Astrocyte (in vitro differentiated cells and primary cell): ENCODE results near the gene SNX4. TPM values are rescaled to one million over a fixed set of nuclear protein-coding genes. Genes with fewer than 3 reads are reported as not detected.

Experiments used
- DNase-seq: peaks from one replicate; pipeline ENCODE4 v3.0.0-alpha.2; 2010; ENCODE audit warnings: low read depth
- FAIRE-seq: peaks from 2 replicates; lab custom pipeline; 2011; peaks lifted over from hg19 to GRCh38; lab: Jason Lieb, UNC
- H2AFZ ChIP-seq: 2 replicates; pipeline ENCODE4 v1.6.0; 2012; ENCODE audit warnings: low read depth, low read length, inconsistent platforms
- H3K27ac ChIP-seq: 2 replicates; pipeline ENCODE4 v1.5.1; 2011; ENCODE audit warnings: low read depth, low read length, inconsistent platforms
- H3K27me3 ChIP-seq: 2 replicates; pipeline ENCODE4 v1.6.0; 2011; ENCODE audit warnings: low read length, inconsistent platforms; ENCODE audit not compliant: insufficient read depth
- H3K36me3 ChIP-seq: 2 replicates; pipeline ENCODE4 v1.5.1; 2011; ENCODE audit warnings: low read length, inconsistent platforms; ENCODE audit not compliant: insufficient read depth
- H3K4me1 ChIP-seq: 2 replicates; pipeline ENCODE4 v1.5.1; 2011; ENCODE audit warnings: low read length, inconsistent platforms; ENCODE audit not compliant: insufficient read depth
- H3K4me2 ChIP-seq: 2 replicates; pipeline ENCODE4 v1.6.0; 2012; ENCODE audit warnings: low read length, inconsistent platforms
- H3K4me3 ChIP-seq: 2 replicates; pipeline ENCODE4 v1.5.1; 2011; ENCODE audit warnings: low read depth, mild to moderate bottlenecking, low read length, inconsistent platforms; ENCODE audit not compliant: insufficient read depth
- H3K79me2 ChIP-seq: 2 replicates; pipeline ENCODE4 v1.6.0; 2012; ENCODE audit warnings: mild to moderate bottlenecking, low read length, inconsistent platforms; ENCODE audit not compliant: insufficient read depth
- H3K9ac ChIP-seq: 2 replicates; pipeline ENCODE4 v1.6.0; 2012; ENCODE audit warnings: mild to moderate bottlenecking, low read length, inconsistent platforms
- H3K9me3 ChIP-seq: 2 replicates; pipeline ENCODE4 v1.5.1; 2012; ENCODE audit warnings: low read depth, mild to moderate bottlenecking, low read length, inconsistent platforms; ENCODE audit not compliant: insufficient read depth
- H4K20me1 ChIP-seq: 2 replicates; pipeline ENCODE4 v1.6.0; 2012; ENCODE audit warnings: low read length, inconsistent platforms; ENCODE audit not compliant: insufficient read depth
- H3K27ac Mint-ChIP-seq: one replicate; pipeline ENCODE4 v1.8.0; 2021; ENCODE audit warnings: mild to moderate bottlenecking, mixed read lengths; ENCODE audit not compliant: unreplicated experiment
- H3K27me3 Mint-ChIP-seq: one replicate; pipeline ENCODE4 v1.8.0; 2021; ENCODE audit warnings: low read depth, mixed read lengths; ENCODE audit not compliant: unreplicated experiment
- H3K36me3 Mint-ChIP-seq: one replicate; pipeline ENCODE4 v1.8.0; 2021; ENCODE audit warnings: low read depth, mixed read lengths; ENCODE audit not compliant: unreplicated experiment
- H3K4me1 Mint-ChIP-seq: one replicate; pipeline ENCODE4 v1.8.0; 2021; ENCODE audit warnings: low read depth, mixed read lengths; ENCODE audit not compliant: unreplicated experiment
- H3K4me3 Mint-ChIP-seq: one replicate; pipeline ENCODE4 v1.8.0; 2021; ENCODE audit warnings: mild to moderate bottlenecking, moderate library complexity, mixed read lengths; ENCODE audit not compliant: unreplicated experiment
- H3K9me3 Mint-ChIP-seq: one replicate; pipeline ENCODE4 v1.8.0; 2021; ENCODE audit warnings: mild to moderate bottlenecking, mixed read lengths; ENCODE audit not compliant: unreplicated experiment
- CTCF ChIP-seq: IDR thresholded peaks from 2 replicates; pipeline ENCODE4 v1.5.1; 2011; ENCODE audit warnings: low read depth, mild to moderate bottlenecking, inconsistent platforms, low read length, moderate library complexity; ENCODE audit not compliant: insufficient read depth
- EZH2 ChIP-seq: IDR thresholded peaks from 2 replicates; pipeline ENCODE4 v1.6.1; 2012; ENCODE audit warnings: mild to moderate bottlenecking, low read length, inconsistent platforms; ENCODE audit not compliant: insufficient read depth
- total RNA-seq: library from RNA; stranded (reverse); gene quantifications from 2 replicates; pipeline ENCODE4 v1.2.1, GENCODE V29; 2021

SNX4 gene
- total RNA-seq, 1 donor from 2014 or later: 41.8 TPM

GRCh38 chr3:125511420-125512118, 8.4 kb downstream of the SNX4 start:
- DNase-seq (peak; percentile 28), FAIRE-seq (no peak)
- H3K79me2 ChIP-seq: peaks cover 77% of the 10 kb centered on the region
- no peak overlapping the region for H2AFZ ChIP-seq
- peaks cover 10% of the 10 kb centered on the region for H3K4me1 ChIP-seq
- H3K9me3 ChIP-seq: peaks cover 3% of the 10 kb centered on the region
- H4K20me1 ChIP-seq: peaks cover 37% of the 10 kb centered on the region
- H3K4me3 ChIP-seq: no peak overlapping the region
- peak overlapping the region; percentile 43 for H3K4me2 ChIP-seq
- no peaks in the 10 kb centered on the region for H3K27me3 ChIP-seq
- no peak overlapping the region for H3K27ac Mint-ChIP-seq
- H3K9ac ChIP-seq: no peak overlapping the region
- peaks cover 20% of the 10 kb centered on the region for H3K36me3 Mint-ChIP-seq
- H3K27ac ChIP-seq: peak overlapping the region; percentile 55
- H3K36me3 ChIP-seq: peaks cover 14% of the 10 kb centered on the region
- H3K9me3 Mint-ChIP-seq: peaks cover 12% of the 10 kb centered on the region
- TF ChIP-seq EZH2 (no peak), CTCF (no peak)
- no peak overlapping the region for H3K4me3 Mint-ChIP-seq
- H3K4me1 Mint-ChIP-seq: peaks cover 9% of the 10 kb centered on the region
- H3K27me3 Mint-ChIP-seq: no peaks in the 10 kb centered on the region

GRCh38 chr3:125507128-125507527, 12.9 kb downstream of the SNX4 start:
- no peak overlapping the region for H3K4me2 ChIP-seq
- H4K20me1 ChIP-seq: peaks cover 40% of the 10 kb centered on the region
- H3K9ac ChIP-seq: no peak overlapping the region
- FAIRE-seq (no peak), DNase-seq (no peak)
- peaks cover 12% of the 10 kb centered on the region for H3K9me3 Mint-ChIP-seq
- no peak overlapping the region for H3K27ac Mint-ChIP-seq
- H3K4me1 Mint-ChIP-seq: peaks cover 5% of the 10 kb centered on the region
- H2AFZ ChIP-seq: no peak overlapping the region
- H3K4me1 ChIP-seq: peaks cover 6% of the 10 kb centered on the region
- peaks cover 3% of the 10 kb centered on the region for H3K9me3 ChIP-seq
- H3K27ac ChIP-seq: no peak overlapping the region
- H3K79me2 ChIP-seq: peaks cover 71% of the 10 kb centered on the region
- no peaks in the 10 kb centered on the region for H3K27me3 ChIP-seq
- no peak overlapping the region for H3K4me3 Mint-ChIP-seq
- peaks cover 33% of the 10 kb centered on the region for H3K36me3 Mint-ChIP-seq
- H3K36me3 ChIP-seq: peaks cover 26% of the 10 kb centered on the region
- TF ChIP-seq EZH2: no peak
- no peak for TF ChIP-seq CTCF
- H3K4me3 ChIP-seq: no peak overlapping the region
- H3K27me3 Mint-ChIP-seq: no peaks in the 10 kb centered on the region

- Mint-ChIP-seq H3K9me3 (no peaks in the 10 kb centered on the region), H3K27ac (no peak overlapping the region)
- TF ChIP-seq CTCF (no peak), EZH2 (no peak)
Observed at GRCh38 chr3:125498630-125499029, 21.4 kb downstream of the SNX4 start.

More at GRCh38 chr3:125498630-125499029, 21.4 kb downstream of the SNX4 start:
- DNase-seq (no peak), FAIRE-seq (no peak)
- Histone ChIP-seq H4K20me1 (peaks cover 6% of the 10 kb centered on the region), H3K79me2 (peaks cover 10% of the 10 kb centered on the region), H3K4me1 (no peaks in the 10 kb centered on the region), H3K27ac (no peak overlapping the region), H3K9me3 (no peaks in the 10 kb centered on the region), H3K36me3 (peaks cover 28% of the 10 kb centered on the region), H3K4me3 (no peak overlapping the region), H3K9ac (no peak overlapping the region), H3K4me2 (no peak overlapping the region), H3K27me3 (no peaks in the 10 kb centered on the region), H2AFZ (no peak overlapping the region)
- H3K4me3 Mint-ChIP-seq: no peak overlapping the region
- peaks cover 7% of the 10 kb centered on the region for H3K36me3 Mint-ChIP-seq
- H3K4me1 Mint-ChIP-seq: peaks cover 6% of the 10 kb centered on the region
- H3K27me3 Mint-ChIP-seq: no peaks in the 10 kb centered on the region
